Heart right ventricle (tissue), 16 donors: Measurements from ENCODE around the gene TCP11. TPM values are rescaled to one million over a fixed set of nuclear protein-coding genes. Genes with fewer than 3 reads are reported as not detected.

Experiments used
- ATAC-seq, 8 donors: fragments of 200-7000 bp; cut with Tn5 transposase; one replicate each; pipeline ENCODE4 v1.9.1; 2020; ENCODE audit warnings: mild to moderate bottlenecking in 8 of 8, moderate library complexity in 8 of 8, moderate number of reproducible peaks in 1 of 8
- DNase-seq, 2 donors: peaks; one replicate each; pipeline ENCODE4 v3.0.0-alpha.2; 2020
- H3K27ac ChIP-seq, 10 donors: fragments of 200-600 bp; sonication (generic) in 2 of 10; one replicate each; pipeline versions ENCODE4 v1.5.0 to v1.8.0; 2020 to 2022; ENCODE audit warnings: mild to moderate bottlenecking in 3 of 10
- H3K27me3 ChIP-seq, 7 donors: fragments of 200-600 bp; one replicate each; pipeline ENCODE4 v1.8.0; 2021 to 2022; ENCODE audit warnings: mild to moderate bottlenecking in 2 of 7
- H3K36me3 ChIP-seq, 9 donors: fragments of 200-600 bp; sonication (generic) in 1 of 9; one replicate each; pipeline versions ENCODE4 v1.5.0 to v1.8.0; 2020 to 2022; ENCODE audit warnings: mild to moderate bottlenecking in 2 of 9
- H3K4me1 ChIP-seq, 9 donors: fragments of 200-600 bp; sonication (generic) in 1 of 9; one replicate each; pipeline versions ENCODE4 v1.5.0 to v1.8.0; 2020 to 2022; ENCODE audit warnings: mild to moderate bottlenecking in 4 of 9
- H3K4me3 ChIP-seq, 10 donors: fragments of 200-600 bp; sonication (generic) in 2 of 10; one replicate each; pipeline versions ENCODE4 v1.5.0 to v1.8.0; 2020 to 2022; ENCODE audit warnings: mild to moderate bottlenecking in 7 of 10, moderate library complexity in 2 of 10
- H3K9me3 ChIP-seq, 11 donors: fragments of 200-600 bp in 10 of 11; sonication (generic) in 2 of 11; one replicate each; pipeline versions ENCODE4 v1.5.0 to v1.8.0; 2013 to 2022; ENCODE audit warnings: mild to moderate bottlenecking in 2 of 11, control low read depth in 1 of 11, moderate library complexity in 1 of 11
- CTCF ChIP-seq, 9 donors: fragments of 200-600 bp; sonication (generic) in 2 of 9; IDR thresholded peaks; one replicate each; pipeline versions ENCODE4 v1.5.0 to v1.8.0; 2021 to 2022; ENCODE audit warnings: antibody characterized with exemption in 9 of 9, mild to moderate bottlenecking in 5 of 9, moderate library complexity in 1 of 9
- WGBS, 2 donors: extraction: QIAGEN DNeasy Blood & Tissue Kit; methylation state at CpG; one replicate each; pipeline ENCODE4 v1.1.7; 2013; ENCODE audit warnings: inconsistent platforms in 1 of 2; 5-methylcytosine and 5-hydroxymethylcytosine counted together
- intact Hi-C, 10 donors: fragments of 100-400 bp; cut with DNase I; formaldehyde crosslinking; loops; one replicate each; pipeline versions ENCODE4 v1.11.1 to v1.14.2; 2022
- polyA plus RNA-seq, 2 donors: library from polyadenylated mRNA; stranded (reverse); fragments of 200-250 nt; gene quantifications; one replicate each; pipeline ENCODE4 v1.2.3, GENCODE V29; 2013
- total RNA-seq, 10 donors: library from RNA; stranded (reverse); fragmentation: NEBNext Ultra II Directional in 3 of 10; extraction: Animal tissue kit (Norgen Biotek cat#: 25700) in 3 of 10; gene quantifications; one replicate each; pipeline versions ENCODE4 v1.2.1 to v1.2.4, GENCODE V29; 2021 to 2023
- donor health status: Arrhythmogenic right ventricular cardiomyopathy.
- donor health status: ischemic (EF 13 %, LVEDD 7.1; RV severe dilation, severe dysfunction).
- donor health status: healthy with polysubstance abuse.
- donor health status: DM: no; HTN: yes; CAD: no.
- donor health status: DM: no; HTN: no; CAD: no.
- donor health status: ischemic (EF 25% LVEDD 6.9; RV normal size, moderate dysfunction).
- donor health status: ischemic (EF 25% LVEDD 5.7; RV mildly dilated, moderate dysfunction).
- donor health status: healthy.
- donor health status: DM: yes; HTN: yes; CAD: no.
- donor health status: Ischemic cardiomyopathy.
- donor health status: ischemic (EF 35%, LVEDD 5.7; RV mildly dilated, moderate dysfunction).
- donor health status: nonischemic (EF 11% LVEDD 7.7; RV severe dilation, severe dysfunction).
- donor health status: DM: yes; HTN: yes; CAD: no.
- donor health status: PGD.
- donor health status: ischemic (EF 29% LVEDD 5.4; RV normal size, mild dysfunction).
- donor health status: nonischemic (EF 23%, LVEDD 6.1; RV moderate dilation, normal function).

Gene TCP11
- total and polyA plus RNA-seq, 12 donors, result 0.03 TPM; not detected in 11

DNA sequence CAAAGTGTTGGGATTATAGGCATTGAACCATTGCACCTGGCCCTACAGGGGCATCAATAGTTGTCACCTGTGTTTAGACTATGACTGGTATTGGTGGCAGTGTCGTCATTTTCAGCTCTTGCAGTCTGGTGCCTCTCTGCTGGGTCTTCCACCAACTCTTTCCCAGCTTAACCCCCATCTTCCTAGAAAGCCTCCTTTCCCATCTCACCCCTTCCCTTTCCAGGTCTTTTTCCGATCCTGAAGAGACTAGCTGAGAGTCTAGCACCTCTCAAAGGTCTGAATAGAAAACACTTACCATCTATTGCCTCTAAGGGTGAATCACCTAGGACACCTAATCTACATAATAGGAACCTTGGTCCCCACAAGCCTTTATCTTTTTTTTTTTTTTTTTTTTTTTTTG is 71.0 kb downstream of the TCP11 start:
- Histone ChIP-seq H3K36me3 (peaks cover 0 to 90% (median 28%) of the 10 kb centered on the region in 9 donors), H3K4me3 (no peak overlapping the region), H3K4me1 (peaks cover 0 to 37% (median 8%) of the 10 kb centered on the region in 9 donors), H3K27me3 (no peaks in the 10 kb centered on the region), H3K27ac (no peak overlapping the region), H3K9me3 (no peaks in the 10 kb centered on the region)
- DNase-seq (no peak), ATAC-seq (no peak)
- no peak for TF ChIP-seq CTCF (IDR thresholded peaks at IDR 0.05)
- intact Hi-C loops, result loop anchor here in 1 of 10 donors (10.0 kb wide), 1 partner anchor 85 kb away; no protein-coding TSS in a partner anchor
- 92 to 93% methylated on average over 2 of the region's 2 CpGs for WGBS, 2 donors

GRCh38 chr6:35069262-35069661 is 71.9 kb downstream of the TCP11 start:
- WGBS, 2 donors, result 99 to 100% methylated on average over 2 of the region's 2 CpGs
- DNase-seq (no peak), ATAC-seq (no peak)
- H3K9me3 ChIP-seq, result no peaks in the 10 kb centered on the region
- H3K4me3 ChIP-seq, result no peak overlapping the region
- H3K36me3 ChIP-seq, result peaks cover 0 to 90% (median 28%) of the 10 kb centered on the region in 9 donors
- intact Hi-C loops, result loop anchor here in 2 of 10 donors (10.0 kb wide), 2 partner anchors 66 to 74 kb away; no protein-coding TSS in a partner anchor
- peak overlapping the region in 1 of 10 donors; percentile 57 for H3K27ac ChIP-seq
- no peak for TF ChIP-seq CTCF (IDR thresholded peaks at IDR 0.05)
- H3K27me3 ChIP-seq, result no peaks in the 10 kb centered on the region
- peaks cover 4 to 46% (median 16%) of the 10 kb centered on the region in 9 donors for H3K4me1 ChIP-seq

DNA sequence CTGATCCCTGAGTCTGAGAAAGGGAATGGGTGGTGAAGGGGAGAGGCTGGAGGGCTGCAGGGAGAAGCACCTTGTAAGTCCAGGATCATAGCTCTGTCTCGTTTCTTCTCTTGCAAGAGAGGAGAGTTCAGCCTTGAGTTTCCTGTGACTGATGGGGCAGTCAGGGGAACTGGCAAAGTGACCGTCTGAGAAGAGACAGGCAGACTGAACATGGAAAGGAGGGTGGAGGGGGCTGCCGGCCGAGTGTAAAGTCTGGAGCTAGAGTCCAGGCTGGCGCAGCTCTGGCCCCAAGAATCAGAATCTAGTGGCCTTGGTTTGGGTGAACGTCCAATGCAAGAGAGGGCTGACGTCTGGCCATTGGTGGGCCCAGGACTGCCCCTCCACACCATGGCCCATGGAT is 72.5 kb downstream of the TCP11 start:
- 75 to 76% methylated on average over 7 of the region's 7 CpGs for WGBS, 2 donors
- peak overlapping the region in 7 of 10 donors; percentile 9 to 57 (median 32) for H3K27ac ChIP-seq
- peaks cover 10 to 49% (median 22%) of the 10 kb centered on the region in 9 donors for H3K4me1 ChIP-seq
- TF ChIP-seq CTCF (IDR thresholded peaks at IDR 0.05), result no peak
- no peaks in the 10 kb centered on the region for H3K9me3 ChIP-seq
- no peak overlapping the region for H3K4me3 ChIP-seq
- ATAC-seq, result peak in 1 of 8 donors; percentile 18
- peaks cover 0 to 87% (median 23%) of the 10 kb centered on the region in 9 donors for H3K36me3 ChIP-seq
- DNase-seq, result no peak
- H3K27me3 ChIP-seq, result no peaks in the 10 kb centered on the region
- intact Hi-C loops, result loop anchor here in 2 of 10 donors (10.0 kb wide), 2 partner anchors 66 to 74 kb away; no protein-coding TSS in a partner anchor

GRCh38 chr6:35068206-35068605 is 72.9 kb downstream of the TCP11 start:
- ATAC-seq (peak in 7 of 8 donors; percentile 21 to 55 (median 38)), DNase-seq (no peak)
- Histone ChIP-seq H3K27me3 (no peaks in the 10 kb centered on the region), H3K36me3 (peaks cover 0 to 86% (median 23%) of the 10 kb centered on the region in 9 donors), H3K4me1 (peaks cover 14 to 49% (median 27%) of the 10 kb centered on the region in 9 donors), H3K4me3 (no peak overlapping the region), H3K9me3 (no peaks in the 10 kb centered on the region), H3K27ac (peak overlapping the region in 7 of 10 donors; percentile 9 to 57 (median 32))
- 61 to 62% methylated on average over 9 of the region's 9 CpGs for WGBS, 2 donors
- intact Hi-C loops, result loop anchor here in 2 of 10 donors (10.0 kb wide), 2 partner anchors 67 to 73 kb away; no protein-coding TSS in a partner anchor
- TF ChIP-seq CTCF (IDR thresholded peaks at IDR 0.05), result no peak

Other genes with a start within 250 kb of the TCP11 start
- 10 to 100 TPM in 4 of 10 donors, 1 to 10 TPM in 6; 4.9 to 18.8 (median 9.0) TPM for gene SCUBE3, start 72.6 kb upstream of the TCP11 start, total RNA-seq
- gene SCUBE3, start 72.6 kb upstream of the TCP11 start, polyA plus RNA-seq, result 1 to 10 TPM; 1.2 to 5.6 TPM
- 10 to 100 TPM; 29.8 to 48.9 (median 37.8) TPM for gene ZNF76, start 118.4 kb upstream of the TCP11 start, total RNA-seq
- gene ZNF76, start 118.4 kb upstream of the TCP11 start, polyA plus RNA-seq, result 10 to 100 TPM; 17.9 to 67.1 TPM
- gene DEF6, start 156.5 kb upstream of the TCP11 start, total RNA-seq, result 1 to 10 TPM in 4 of 10 donors, under 1 TPM in 6; 0.62 to 8.8 (median 0.94) TPM
- 1 to 10 TPM; 1.7 to 2.7 TPM for gene DEF6, start 156.5 kb upstream of the TCP11 start, polyA plus RNA-seq
- gene PPARD, start 201.2 kb upstream of the TCP11 start, total RNA-seq, result 10 to 100 TPM; 12.9 to 21.0 (median 13.9) TPM
- gene PPARD, start 201.2 kb upstream of the TCP11 start, polyA plus RNA-seq, result 10 to 100 TPM; 13.5 to 15.3 TPM